HG03103 (cell line): ENCODE data around the gene PLPPR2.
"Not testable (repeated sequence)": the region's sequence is repeated elsewhere in the genome, so short reads cannot be mapped to it uniquely, and the experiment has no call there.

Experiments used
- ATAC-seq: cut with Tn5 transposase; IDR thresholded peaks from one replicate; pipeline ENCODE4 v1.9.1; 2021; ENCODE audit warnings: low read depth; ENCODE audit not compliant: unreplicated experiment

Gene PLPPR2

GRCh38 chr19:11367528-11367927 lies 12.3 kb downstream of the PLPPR2 start:
- ATAC-seq, result no peak

- ATAC-seq, result no peak
These were observed 15.5 kb downstream of the PLPPR2 start for GRCh38 chr19:11370744-11371143.

GRCh38 chr19:11373166-11373884 lies 18.1 kb downstream of the PLPPR2 start:
- no peak for ATAC-seq

- ATAC-seq, result no peak
These were observed 18.7 kb downstream of the PLPPR2 start for GRCh38 chr19:11373885-11374432.

- peak; percentile 72 for ATAC-seq
These were observed 19.4 kb downstream of the PLPPR2 start, which contains the start of gene SWSAP1 for GRCh38 chr19:11374433-11375142. SWSAP1 (plus strand) TSS chr19:11374666; CDS start chr19:11374681, 15 bp downstream.

- no peak for ATAC-seq
These were observed 20.1 kb downstream of the PLPPR2 start for GRCh38 chr19:11375143-11375948.

- no peak for ATAC-seq
These were observed 22.0 kb downstream of the PLPPR2 start for GRCh38 chr19:11377237-11377636.

GRCh38 chr19:11377756-11378155 lies 22.5 kb downstream of the PLPPR2 start:
- ATAC-seq, result no peak

GRCh38 chr19:11378319-11379189 lies 23.3 kb downstream of the PLPPR2 start:
- ATAC-seq, result no peak

- not testable (repeated sequence) for ATAC-seq
These were observed 24.1 kb downstream of the PLPPR2 start for GRCh38 chr19:11379269-11379845.

GRCh38 chr19:11379857-11380350 lies 24.7 kb downstream of the PLPPR2 start:
- no peak for ATAC-seq

- peak; percentile 62 for ATAC-seq
These were observed 25.7 kb downstream of the PLPPR2 start for GRCh38 chr19:11380653-11381537.

- ATAC-seq, result no peak
These were observed 27.9 kb downstream of the PLPPR2 start for GRCh38 chr19:11382898-11383705.

GRCh38 chr19:11383706-11384048 lies 28.4 kb downstream of the PLPPR2 start:
- ATAC-seq, result no peak

- ATAC-seq, result no peak
These were observed 29.5 kb downstream of the PLPPR2 start for GRCh38 chr19:11384778-11385129.

GRCh38 chr19:11387162-11388034 lies 32.2 kb downstream of the PLPPR2 start:
- ATAC-seq, result no peak

GRCh38 chr19:11390359-11390758 lies 35.1 kb downstream of the PLPPR2 start:
- no peak for ATAC-seq
